Liver (tissue), 3 donors: ENCODE data around the gene PTPRD.
"Not testable (repeated sequence)": the region's sequence is repeated elsewhere in the genome, so short reads cannot be mapped to it uniquely, and the experiment has no call there.

ENCODE experiments used
- EGR1 ChIP-seq, 2 donors: IDR thresholded peaks; 2 replicates each; pipeline ENCODE4 v1.6.1; 2016 to 2018; ENCODE audit warnings: antibody characterized with exemption in 2 of 2, low read depth in 2 of 2
- FOXA1 ChIP-seq: IDR thresholded peaks from 2 replicates; pipeline ENCODE4 v1.6.1; 2016; ENCODE audit warnings: antibody characterized with exemption
- GABPA ChIP-seq, 2 donors: IDR thresholded peaks in 1 of 2; conservative IDR thresholded peaks in 1 of 2; 2 replicates each; pipeline ENCODE4 v1.6.1; 2016; ENCODE audit warnings: antibody characterized with exemption in 2 of 2, mild to moderate bottlenecking in 1 of 2, moderate library complexity in 1 of 2
- JUND ChIP-seq, 2 donors: IDR thresholded peaks; 2 replicates each; pipeline ENCODE4 v1.6.1; 2016; ENCODE audit warnings: antibody characterized with exemption in 2 of 2
- RAD21 ChIP-seq, 2 donors: IDR thresholded peaks; 2 replicates each; pipeline ENCODE4 v1.6.1; 2016; ENCODE audit warnings: antibody characterized with exemption in 2 of 2, mild to moderate bottlenecking in 2 of 2
- RXRA ChIP-seq, 2 donors: IDR thresholded peaks; 2 replicates each; pipeline ENCODE4 v1.6.1; 2017 to 2018; ENCODE audit warnings: antibody characterized with exemption in 2 of 2, mild to moderate bottlenecking in 1 of 2
- SP1 ChIP-seq: IDR thresholded peaks from 2 replicates; pipeline ENCODE4 v1.6.1; 2018; ENCODE audit warnings: antibody characterized with exemption, mild to moderate bottlenecking
- TAF1 ChIP-seq: conservative IDR thresholded peaks from 2 replicates; pipeline ENCODE4 v1.6.1; 2016; ENCODE audit warnings: antibody characterized with exemption, mild to moderate bottlenecking
- YY1 ChIP-seq: IDR thresholded peaks from 2 replicates; pipeline ENCODE4 v1.6.1; 2016; ENCODE audit warnings: antibody characterized with exemption, mild to moderate bottlenecking
- TF ChIP-seq, protein P1 (sequence below): IDR thresholded peaks from 2 replicates; pipeline ENCODE4 v1.6.1; 2016; ENCODE audit warnings: antibody characterized with exemption
- TF ChIP-seq, protein P2 (sequence below): fragments of 150-350 bp; IDR thresholded peaks from 2 replicates; pipeline ENCODE4 v1.5.1; 2017; ENCODE audit warnings: improper control_type of control experiment, low read depth, low read length; ENCODE audit not compliant: missing input control
- TF ChIP-seq, protein P3 (sequence below): IDR thresholded peaks from 2 replicates; pipeline ENCODE4 v1.6.1; 2016; ENCODE audit warnings: antibody characterized with exemption
- TF ChIP-seq, protein P4 (sequence below): IDR thresholded peaks from 2 replicates; pipeline ENCODE4 v1.6.1; 2016; ENCODE audit warnings: antibody characterized with exemption
- donor health status: healthy.
- donor health status: healthy.

DNA sequence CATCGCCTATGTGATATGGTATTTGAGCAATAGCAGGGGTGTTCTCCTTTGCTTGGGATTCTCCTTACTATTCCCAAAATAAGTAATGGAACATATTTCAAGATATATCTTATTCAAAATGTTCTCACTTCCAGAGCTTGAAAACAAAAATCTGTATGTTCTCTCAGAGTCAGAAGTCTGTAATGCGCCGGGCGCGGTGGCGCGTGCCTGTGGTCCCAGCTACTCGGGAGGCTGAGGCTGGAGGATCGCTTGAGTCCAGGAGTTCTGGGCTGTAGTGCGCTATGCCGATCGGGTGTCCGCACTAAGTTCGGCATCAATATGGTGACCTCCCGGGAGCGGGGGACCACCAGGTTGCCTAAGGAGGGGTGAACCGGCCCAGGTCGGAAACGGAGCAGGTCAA is 1170.9 kb downstream of the PTPRD start:
- TF ChIP-seq, protein P1, sequence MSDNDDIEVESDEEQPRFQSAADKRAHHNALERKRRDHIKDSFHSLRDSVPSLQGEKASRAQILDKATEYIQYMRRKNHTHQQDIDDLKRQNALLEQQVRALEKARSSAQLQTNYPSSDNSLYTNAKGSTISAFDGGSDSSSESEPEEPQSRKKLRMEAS: not testable (repeated sequence)
- not testable (repeated sequence) for TF ChIP-seq FOXA1; RAD21 (IDR thresholded peaks at IDR 0.05); YY1; TAF1; JUND (IDR thresholded peaks at IDR 0.05); SP1; EGR1 (IDR thresholded peaks at IDR 0.05; ENCODE audit: low read depth in 2 of 2); RXRA (IDR thresholded peaks at IDR 0.05); GABPA (IDR thresholded peaks at IDR 0.05 in 1 of 2, conservative IDR thresholded peaks at IDR 0.05 in 1 of 2)
- TF ChIP-seq, protein P2, sequence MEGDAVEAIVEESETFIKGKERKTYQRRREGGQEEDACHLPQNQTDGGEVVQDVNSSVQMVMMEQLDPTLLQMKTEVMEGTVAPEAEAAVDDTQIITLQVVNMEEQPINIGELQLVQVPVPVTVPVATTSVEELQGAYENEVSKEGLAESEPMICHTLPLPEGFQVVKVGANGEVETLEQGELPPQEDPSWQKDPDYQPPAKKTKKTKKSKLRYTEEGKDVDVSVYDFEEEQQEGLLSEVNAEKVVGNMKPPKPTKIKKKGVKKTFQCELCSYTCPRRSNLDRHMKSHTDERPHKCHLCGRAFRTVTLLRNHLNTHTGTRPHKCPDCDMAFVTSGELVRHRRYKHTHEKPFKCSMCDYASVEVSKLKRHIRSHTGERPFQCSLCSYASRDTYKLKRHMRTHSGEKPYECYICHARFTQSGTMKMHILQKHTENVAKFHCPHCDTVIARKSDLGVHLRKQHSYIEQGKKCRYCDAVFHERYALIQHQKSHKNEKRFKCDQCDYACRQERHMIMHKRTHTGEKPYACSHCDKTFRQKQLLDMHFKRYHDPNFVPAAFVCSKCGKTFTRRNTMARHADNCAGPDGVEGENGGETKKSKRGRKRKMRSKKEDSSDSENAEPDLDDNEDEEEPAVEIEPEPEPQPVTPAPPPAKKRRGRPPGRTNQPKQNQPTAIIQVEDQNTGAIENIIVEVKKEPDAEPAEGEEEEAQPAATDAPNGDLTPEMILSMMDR: not testable (repeated sequence)
- TF ChIP-seq, protein P3, sequence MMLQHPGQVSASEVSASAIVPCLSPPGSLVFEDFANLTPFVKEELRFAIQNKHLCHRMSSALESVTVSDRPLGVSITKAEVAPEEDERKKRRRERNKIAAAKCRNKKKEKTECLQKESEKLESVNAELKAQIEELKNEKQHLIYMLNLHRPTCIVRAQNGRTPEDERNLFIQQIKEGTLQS: not testable (repeated sequence)
- TF ChIP-seq, protein P4, sequence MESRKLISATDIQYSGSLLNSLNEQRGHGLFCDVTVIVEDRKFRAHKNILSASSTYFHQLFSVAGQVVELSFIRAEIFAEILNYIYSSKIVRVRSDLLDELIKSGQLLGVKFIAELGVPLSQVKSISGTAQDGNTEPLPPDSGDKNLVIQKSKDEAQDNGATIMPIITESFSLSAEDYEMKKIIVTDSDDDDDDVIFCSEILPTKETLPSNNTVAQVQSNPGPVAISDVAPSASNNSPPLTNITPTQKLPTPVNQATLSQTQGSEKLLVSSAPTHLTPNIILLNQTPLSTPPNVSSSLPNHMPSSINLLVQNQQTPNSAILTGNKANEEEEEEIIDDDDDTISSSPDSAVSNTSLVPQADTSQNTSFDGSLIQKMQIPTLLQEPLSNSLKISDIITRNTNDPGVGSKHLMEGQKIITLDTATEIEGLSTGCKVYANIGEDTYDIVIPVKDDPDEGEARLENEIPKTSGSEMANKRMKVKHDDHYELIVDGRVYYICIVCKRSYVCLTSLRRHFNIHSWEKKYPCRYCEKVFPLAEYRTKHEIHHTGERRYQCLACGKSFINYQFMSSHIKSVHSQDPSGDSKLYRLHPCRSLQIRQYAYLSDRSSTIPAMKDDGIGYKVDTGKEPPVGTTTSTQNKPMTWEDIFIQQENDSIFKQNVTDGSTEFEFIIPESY: not testable (repeated sequence)
